ENCODE results near the gene KLHL40. TPM values are rescaled to one million over a fixed set of nuclear protein-coding genes. Genes with fewer than 3 reads are reported as not detected.
A peak's percentile ranks its signal among the peaks of the same experiment; 100 is the strongest.

KLHL40 gene
- total RNA-seq, 4 donors from 2014 or later = 0.19 TPM; not detected in 3

DNA sequence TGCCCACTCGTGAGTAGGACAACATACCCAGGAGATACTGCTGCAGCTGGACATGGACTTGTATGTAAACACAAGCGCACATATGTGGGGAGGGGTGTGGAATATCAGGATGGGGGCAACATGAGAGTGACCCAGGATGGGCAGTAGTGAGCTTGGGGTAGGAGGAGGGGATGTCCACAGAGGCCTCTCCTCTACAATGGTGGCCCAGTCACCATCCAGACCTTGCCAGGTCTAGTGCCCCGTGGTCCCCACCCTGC is 32.1 kb upstream of the KLHL40 start:
- TF ChIP-seq, protein P1, sequence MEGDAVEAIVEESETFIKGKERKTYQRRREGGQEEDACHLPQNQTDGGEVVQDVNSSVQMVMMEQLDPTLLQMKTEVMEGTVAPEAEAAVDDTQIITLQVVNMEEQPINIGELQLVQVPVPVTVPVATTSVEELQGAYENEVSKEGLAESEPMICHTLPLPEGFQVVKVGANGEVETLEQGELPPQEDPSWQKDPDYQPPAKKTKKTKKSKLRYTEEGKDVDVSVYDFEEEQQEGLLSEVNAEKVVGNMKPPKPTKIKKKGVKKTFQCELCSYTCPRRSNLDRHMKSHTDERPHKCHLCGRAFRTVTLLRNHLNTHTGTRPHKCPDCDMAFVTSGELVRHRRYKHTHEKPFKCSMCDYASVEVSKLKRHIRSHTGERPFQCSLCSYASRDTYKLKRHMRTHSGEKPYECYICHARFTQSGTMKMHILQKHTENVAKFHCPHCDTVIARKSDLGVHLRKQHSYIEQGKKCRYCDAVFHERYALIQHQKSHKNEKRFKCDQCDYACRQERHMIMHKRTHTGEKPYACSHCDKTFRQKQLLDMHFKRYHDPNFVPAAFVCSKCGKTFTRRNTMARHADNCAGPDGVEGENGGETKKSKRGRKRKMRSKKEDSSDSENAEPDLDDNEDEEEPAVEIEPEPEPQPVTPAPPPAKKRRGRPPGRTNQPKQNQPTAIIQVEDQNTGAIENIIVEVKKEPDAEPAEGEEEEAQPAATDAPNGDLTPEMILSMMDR (IDR thresholded peaks at IDR 0.05) = no peak
- no peak for DNase-seq (ENCODE audit: low spot score)
- no peak for ATAC-seq (ENCODE audit: low FRiP score)

DNA sequence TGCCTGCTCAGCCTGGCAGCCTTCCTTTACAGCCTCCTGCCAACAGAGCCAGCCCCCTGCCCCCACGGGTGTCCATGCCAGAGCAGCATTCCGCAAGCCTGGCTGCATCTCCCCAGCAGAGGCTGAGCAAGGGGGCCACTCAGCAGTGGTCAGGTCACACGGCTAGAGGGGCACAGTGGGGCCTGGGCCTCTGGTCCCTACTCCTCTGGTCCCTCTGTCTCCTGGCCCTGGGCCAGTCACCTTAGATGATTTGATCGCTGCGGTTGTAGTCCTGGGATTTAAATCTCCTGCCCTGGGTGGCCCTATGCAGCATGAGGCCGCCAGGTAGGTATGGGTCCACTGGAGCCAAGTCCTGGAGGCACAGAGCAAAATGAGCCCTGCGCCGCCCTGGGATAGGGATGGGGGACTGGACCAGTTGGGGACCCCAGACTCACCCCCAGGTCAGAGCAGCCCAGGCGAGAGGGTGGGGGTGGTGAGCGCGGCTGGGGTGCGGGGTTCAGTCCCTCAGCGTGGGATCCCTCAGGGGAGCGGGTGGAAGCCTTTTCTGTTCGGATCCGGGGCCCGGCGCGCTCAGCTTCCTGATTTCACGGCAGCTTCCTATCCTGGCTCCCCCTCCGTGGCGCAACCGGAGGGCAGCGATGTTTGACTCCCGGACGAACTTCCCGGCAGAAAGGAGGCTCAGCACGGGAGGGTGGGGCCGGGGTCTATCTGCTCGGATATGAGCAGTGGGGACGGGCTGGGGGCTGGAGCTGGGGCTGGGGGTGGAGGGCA is 31.6 kb upstream of the KLHL40 start, which contains the start of gene ZBTB47:
ZBTB47 (plus strand) TSS at position 138 of the 771 bp plus-strand sequence. CDS start 4,659 bp downstream, outside the sequence.
- DNase-seq (ENCODE audit: low spot score) = no peak
- TF ChIP-seq, protein P1 (IDR thresholded peaks at IDR 0.05) = no peak
- ATAC-seq (ENCODE audit: low FRiP score) = peak; percentile 2

DNA sequence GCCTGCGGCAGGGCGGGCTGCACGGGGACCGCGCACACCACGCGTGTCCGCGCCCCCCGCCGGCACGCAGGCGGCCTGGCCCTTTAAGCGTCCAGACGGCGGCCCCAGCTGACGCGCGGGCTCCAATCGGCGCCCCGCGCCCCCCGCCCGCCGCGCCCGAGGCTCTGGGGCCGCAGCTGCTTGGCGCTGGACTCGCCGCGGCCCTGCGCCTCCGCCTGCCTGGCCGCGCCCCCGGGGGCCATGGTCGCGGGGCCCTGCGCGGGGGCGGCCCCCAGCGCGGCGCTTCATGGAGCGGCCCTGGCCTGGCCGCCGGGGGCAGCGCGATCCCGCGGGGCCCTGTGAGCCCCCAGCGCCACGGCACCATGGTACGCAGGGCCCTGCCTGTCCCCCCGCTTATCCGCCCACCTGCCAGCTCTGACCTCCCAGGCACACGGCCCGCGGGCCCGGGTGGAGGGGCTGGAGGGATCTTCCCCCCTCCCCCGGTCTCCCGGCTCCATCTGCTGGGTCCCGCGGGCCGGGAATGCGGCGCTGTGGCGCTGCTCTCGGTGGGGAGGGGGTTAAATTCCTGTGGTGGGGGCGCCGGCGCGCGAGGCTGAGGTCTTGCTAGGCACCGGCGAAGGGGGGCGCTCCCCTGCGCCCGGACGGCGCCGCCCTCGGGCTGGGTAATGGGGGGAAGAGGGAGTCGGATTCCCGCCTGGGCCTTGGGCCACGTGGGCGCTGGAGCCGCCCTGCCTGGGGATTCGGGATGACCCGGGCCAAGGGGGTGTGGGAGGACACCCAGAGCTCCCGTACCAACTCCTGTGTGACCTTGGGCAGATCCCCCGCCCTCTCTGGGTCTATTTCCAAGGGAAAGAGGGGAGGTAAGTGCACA is 30.8 kb upstream of the KLHL40 start:
- TF ChIP-seq, protein P1 (IDR thresholded peaks at IDR 0.05) = no peak
- ATAC-seq (ENCODE audit: low FRiP score) (peak; percentile 31), DNase-seq (ENCODE audit: low spot score) (no peak)

DNA sequence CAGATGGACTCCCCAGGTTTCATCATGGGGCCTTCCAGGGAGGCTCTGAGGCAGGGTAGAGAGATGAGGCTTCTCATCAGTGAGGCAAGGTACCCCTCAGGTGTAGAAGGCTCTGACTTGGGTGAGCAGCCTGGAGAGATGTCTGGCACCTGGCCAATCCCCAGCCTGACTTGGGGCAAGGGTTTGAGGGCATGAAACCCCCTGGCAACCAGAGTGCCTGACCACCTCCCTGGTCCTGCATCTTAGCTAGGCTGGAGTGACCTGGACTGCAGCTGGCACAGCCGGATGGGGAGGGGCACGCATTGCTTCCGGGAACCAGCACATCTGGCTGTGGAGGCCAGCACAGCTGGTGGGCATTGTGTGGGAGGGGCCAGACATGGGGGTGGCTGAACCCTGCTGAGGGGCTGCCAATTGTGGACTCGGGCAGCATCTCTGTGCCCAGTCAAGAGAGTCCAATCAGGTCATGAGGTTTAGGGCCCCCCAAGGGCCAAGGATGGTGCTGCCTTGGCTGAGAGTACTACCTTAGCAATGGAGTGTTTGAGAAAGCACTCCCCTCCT is 29.9 kb upstream of the KLHL40 start:
- TF ChIP-seq, protein P1 (IDR thresholded peaks at IDR 0.05) = no peak
- ATAC-seq (ENCODE audit: low FRiP score) = no peak
- no peak for DNase-seq (ENCODE audit: low spot score)

DNA sequence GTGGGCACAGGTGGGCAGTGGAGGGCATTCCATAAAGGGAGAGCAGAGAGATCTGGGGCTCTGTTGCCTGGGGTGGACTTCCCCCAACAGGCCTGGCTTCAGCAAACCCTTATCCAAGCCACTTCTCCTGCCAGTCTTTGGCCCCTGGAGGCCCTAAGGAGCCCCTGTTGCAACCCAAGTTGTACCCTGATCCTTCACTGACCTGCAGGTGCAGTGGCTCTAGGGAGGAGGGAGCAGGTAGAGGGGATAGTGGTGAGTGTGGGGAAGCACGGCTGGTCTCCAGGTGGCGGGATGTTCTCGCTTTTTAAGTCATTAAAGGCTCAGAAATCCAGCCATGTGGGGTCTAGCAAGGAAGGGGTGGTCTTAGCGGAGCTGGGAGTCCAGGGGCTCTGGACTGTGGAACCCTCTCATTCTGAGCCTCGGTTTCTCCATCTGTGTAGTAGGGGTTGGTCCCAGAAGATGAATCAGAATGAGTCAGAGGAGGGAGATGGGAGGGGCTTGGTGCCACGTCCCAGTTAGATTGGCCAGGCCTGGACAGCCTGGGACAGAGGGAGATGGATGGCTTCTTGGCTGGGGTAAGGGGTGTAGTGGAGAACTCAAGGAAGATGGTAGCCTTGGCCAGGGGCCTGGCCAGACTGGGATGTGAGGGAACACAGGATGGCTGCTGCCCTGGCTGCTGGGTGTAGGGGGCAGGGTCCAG is 29.2 kb upstream of the KLHL40 start:
- ATAC-seq (ENCODE audit: low FRiP score) (no peak), DNase-seq (ENCODE audit: low spot score) (no peak)
- TF ChIP-seq, protein P1 (IDR thresholded peaks at IDR 0.05) = no peak

DNA sequence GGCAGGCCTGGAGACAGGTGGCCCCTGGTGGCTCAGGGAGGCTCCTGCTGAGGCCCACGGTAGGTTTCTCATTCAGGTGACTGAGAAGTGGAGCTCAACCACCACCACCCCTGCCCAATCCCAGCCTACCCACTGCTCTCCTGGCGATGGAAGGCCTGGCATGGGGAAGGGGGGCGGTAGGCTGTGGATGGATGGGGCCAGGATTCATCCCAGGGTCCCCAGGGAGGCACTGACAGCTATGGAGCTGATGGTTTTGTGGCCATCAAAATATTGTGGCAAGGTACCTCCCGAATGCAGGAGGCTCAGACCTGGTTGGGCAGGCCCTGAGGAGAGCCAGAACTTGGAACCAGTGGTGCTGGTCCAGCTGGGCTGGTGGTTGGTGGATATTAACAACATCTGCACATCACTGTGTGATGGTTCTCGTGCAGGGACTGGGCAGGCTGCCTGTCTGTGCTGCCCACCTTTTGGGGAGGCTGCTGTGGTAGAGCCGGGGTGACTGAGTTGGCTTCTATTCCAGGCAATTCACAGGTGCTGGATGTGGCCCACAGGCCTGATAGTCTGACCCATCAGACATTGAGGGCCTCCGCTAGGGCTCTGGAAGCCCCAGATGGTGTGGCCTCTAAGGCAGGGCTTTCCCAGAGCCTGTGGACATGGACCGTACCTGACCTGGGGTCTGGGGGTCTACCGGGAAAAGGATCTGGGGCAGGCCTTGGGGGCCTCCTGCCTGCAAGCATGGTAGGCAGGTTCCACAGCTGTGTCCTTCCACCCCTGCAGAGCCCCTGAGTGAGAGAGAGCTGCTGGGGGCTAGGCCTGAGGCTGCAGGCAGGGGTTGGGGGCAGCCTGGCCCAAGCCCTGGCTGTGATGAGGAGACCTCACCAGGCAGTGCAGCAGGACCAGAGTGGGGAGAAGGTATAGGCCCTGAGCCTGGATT is 28.4 kb upstream of the KLHL40 start:
- TF ChIP-seq, protein P1 (IDR thresholded peaks at IDR 0.05) = no peak
- DNase-seq (ENCODE audit: low spot score) (no peak), ATAC-seq (ENCODE audit: low FRiP score) (no peak)

Data from omental fat pad (tissue), 4 donors.